Cardiac muscle cell (in vitro differentiated cells and primary cell): ENCODE results near the gene ZNF316. TPM values are rescaled to one million over a fixed set of nuclear protein-coding genes. Genes with fewer than 3 reads are reported as not detected.
"Not testable (repeated sequence)": the region's sequence is repeated elsewhere in the genome, so short reads cannot be mapped to it uniquely, and the experiment has no call there.

Source experiments
- DNase-seq, 2 donors: peaks; one replicate each; pipeline versions ENCODE4 v3.0.0 to v3.0.0-alpha.2; 2010 to 2017; ENCODE audit warnings: low read depth in 1 of 2, low spot score in 1 of 2
- H3K27ac ChIP-seq: fragments of 200-600 bp; sonication (generic); 2 replicates; pipeline ENCODE4 v1.5.1; 2016
- H3K27me3 ChIP-seq: fragments of 200-600 bp; sonication (generic); 2 replicates; pipeline ENCODE4 v1.6.0; 2016; ENCODE audit warnings: control low read depth
- H3K36me3 ChIP-seq: fragments of 200-600 bp; sonication (generic); 2 replicates; pipeline ENCODE4 v1.5.1; 2016; ENCODE audit warnings: control low read depth
- H3K4me1 ChIP-seq: fragments of 200-600 bp; sonication (generic); 2 replicates; pipeline ENCODE4 v1.8.1; 2017; ENCODE audit warnings: low read depth, mild to moderate bottlenecking, mixed run types
- H3K4me3 ChIP-seq: fragments of 200-600 bp; sonication (generic); 2 replicates; pipeline ENCODE4 v1.5.1; 2016; ENCODE audit warnings: mild to moderate bottlenecking
- H3K9me3 ChIP-seq: fragments of 200-600 bp; sonication (generic); 2 replicates; pipeline ENCODE4 v1.5.1; 2017; ENCODE audit warnings: low read depth, mild to moderate bottlenecking, control low read depth
- CTCF ChIP-seq: IDR thresholded peaks from 2 replicates; pipeline ENCODE4 v1.5.1; 2012; ENCODE audit warnings: low read depth, mild to moderate bottlenecking, low read length
- polyA plus RNA-seq: library from polyadenylated mRNA; unstranded; fragments of >200 nt; fragmentation: Nextera tagmentation; extraction: Ambion mirVana; gene quantifications from 2 replicates; pipeline ENCODE4 v1.2.1, GENCODE V29; 2016
- total RNA-seq: library from RNA; depleted of rRNA; stranded (reverse); fragments of >200 nt; gene quantifications from 2 replicates; pipeline ENCODE4 v1.2.3, GENCODE V29; 2016

ZNF316 gene
- total and polyA plus RNA-seq, 2 experiments from 2014 or later = 24.9 to 40.6 TPM

GRCh38 chr7:6655636-6656385, 18.7 kb downstream of the ZNF316 start:
- H3K27me3 ChIP-seq = no peaks in the 10 kb centered on the region
- H3K9me3 ChIP-seq = no peaks in the 10 kb centered on the region
- no peaks in the 10 kb centered on the region for H3K4me1 ChIP-seq
- TF ChIP-seq CTCF = no peak
- no peak overlapping the region for H3K27ac ChIP-seq
- no peak for DNase-seq
- H3K36me3 ChIP-seq = peaks cover 27% of the 10 kb centered on the region
- H3K4me3 ChIP-seq = no peak overlapping the region

GRCh38 chr7:6656413-6656812, 19.3 kb downstream of the ZNF316 start:
- Histone ChIP-seq H3K9me3 (no peaks in the 10 kb centered on the region), H3K4me3 (no peak overlapping the region), H3K4me1 (no peaks in the 10 kb centered on the region), H3K36me3 (peaks cover 22% of the 10 kb centered on the region), H3K27ac (no peak overlapping the region), H3K27me3 (no peaks in the 10 kb centered on the region)
- TF ChIP-seq CTCF = no peak
- DNase-seq = no peak

- Histone ChIP-seq H3K27ac (no peak overlapping the region), H3K9me3 (no peaks in the 10 kb centered on the region), H3K4me1 (no peaks in the 10 kb centered on the region), H3K36me3 (peaks cover 14% of the 10 kb centered on the region), H3K4me3 (no peak overlapping the region), H3K27me3 (no peaks in the 10 kb centered on the region)
- no peak for TF ChIP-seq CTCF
- DNase-seq = no peak
Observed at GRCh38 chr7:6658618-6659345, 21.7 kb downstream of the ZNF316 start.

- not testable (repeated sequence) for DNase-seq, H3K9me3 ChIP-seq, H3K27me3 ChIP-seq, H3K36me3 ChIP-seq, H3K27ac ChIP-seq, H3K4me3 ChIP-seq, H3K4me1 ChIP-seq
Observed at GRCh38 chr7:6670851-6671250, 33.7 kb downstream of the ZNF316 start.

- no peak for TF ChIP-seq CTCF
- DNase-seq = no peak
- Histone ChIP-seq H3K4me1 (no peaks in the 10 kb centered on the region), H3K27ac (no peak overlapping the region), H3K36me3 (no peaks in the 10 kb centered on the region), H3K27me3 (no peaks in the 10 kb centered on the region), H3K4me3 (no peak overlapping the region), H3K9me3 (no peaks in the 10 kb centered on the region)
Observed at GRCh38 chr7:6675807-6676405, 38.8 kb downstream of the ZNF316 start.

- no peak for TF ChIP-seq CTCF
- no peak overlapping the region for H3K27ac ChIP-seq
- no peak overlapping the region for H3K4me3 ChIP-seq
- H3K36me3 ChIP-seq = no peaks in the 10 kb centered on the region
- DNase-seq = no peak
- no peaks in the 10 kb centered on the region for H3K27me3 ChIP-seq
- no peaks in the 10 kb centered on the region for H3K9me3 ChIP-seq
- no peaks in the 10 kb centered on the region for H3K4me1 ChIP-seq
Observed at GRCh38 chr7:6680146-6680545, 43.0 kb downstream of the ZNF316 start.
